GM19240 (cell line): ENCODE measurements around the gene WNT8A.

ENCODE experiments used
- DNase-seq: peaks from one replicate; pipeline ENCODE4 v3.0.0; 2011; ENCODE audit warnings: low spot score; ENCODE audit not compliant: insufficient read length

WNT8A gene

DNA sequence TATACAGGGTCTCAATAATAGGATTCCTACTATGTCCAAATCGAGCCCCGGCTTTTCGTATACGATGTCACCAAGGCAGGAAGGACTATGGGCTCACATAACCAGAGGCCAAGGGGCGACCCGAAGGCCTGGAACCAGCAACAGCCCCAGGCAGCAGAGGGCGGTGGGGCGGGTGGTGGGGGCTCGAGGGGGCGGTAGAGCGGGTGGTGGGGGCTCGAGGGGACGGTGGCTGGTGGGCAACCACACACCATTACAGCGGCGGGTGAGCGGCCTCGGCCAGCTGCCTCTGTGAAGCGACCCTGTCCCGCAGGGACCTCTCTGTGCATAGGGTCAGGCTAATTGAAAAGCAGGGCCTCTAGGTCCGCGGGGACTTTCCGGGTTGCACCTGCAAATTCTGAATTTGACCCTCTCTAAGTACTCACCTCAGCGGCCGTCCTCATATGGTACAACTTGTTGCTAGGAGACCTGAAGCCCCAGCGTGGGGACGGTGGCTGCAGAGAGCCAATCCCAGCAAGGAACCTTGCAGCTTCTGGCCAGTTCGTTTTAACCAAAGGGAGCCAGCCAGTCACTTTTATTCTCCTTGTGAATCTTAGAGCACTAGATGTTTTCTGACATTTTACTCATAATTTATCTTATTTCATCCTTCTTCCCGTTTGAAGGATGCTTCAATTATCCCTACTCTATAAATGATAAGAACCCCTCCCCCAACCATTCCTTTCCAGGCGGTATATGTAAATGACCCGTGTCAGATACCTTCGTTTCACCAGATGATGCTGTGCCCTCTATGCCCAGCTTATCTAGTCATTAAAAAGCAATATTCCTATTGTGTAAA, 55.3 kb downstream of the WNT8A start, which contains the start of gene NME5:
Gene NME5, minus strand, starts transcription at position 480 of the 832 bp plus-strand sequence. CDS start 648 bp downstream, outside the sequence.
- peak; percentile 29 for DNase-seq

DNA sequence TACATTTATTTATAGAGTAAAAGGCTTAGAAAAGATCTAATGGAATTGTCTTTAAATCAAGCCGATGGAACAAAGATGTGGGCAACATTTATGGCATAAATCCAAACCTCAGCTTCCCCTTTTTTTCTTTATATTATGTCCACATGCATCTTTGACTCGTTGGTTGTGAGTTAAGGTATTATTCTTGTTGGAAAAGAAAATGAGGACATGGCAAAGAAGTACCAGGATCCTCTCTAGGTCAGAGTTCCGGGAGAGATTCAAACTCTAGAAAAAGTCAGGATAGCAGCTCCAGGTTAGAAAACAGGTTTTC, 55.9 kb downstream of the WNT8A start:
- no peak for DNase-seq

GRCh38 chr5:138140268-138140667, 56.4 kb downstream of the WNT8A start:
- no peak for DNase-seq
